HG03439 (cell line): ENCODE measurements around the gene H1-8.

Experiments used
- ATAC-seq: cut with Tn5 transposase; IDR thresholded peaks from one replicate; pipeline ENCODE4 v1.9.1; 2021; ENCODE audit warnings: mild to moderate bottlenecking, moderate library complexity; ENCODE audit not compliant: unreplicated experiment

The H1-8 gene

GRCh38 chr3:129571605-129572547 is 28.9 kb downstream of the H1-8 start:
- ATAC-seq: no peak

- no peak for ATAC-seq
Observed at GRCh38 chr3:129572603-129573002, 29.6 kb downstream of the H1-8 start.

GRCh38 chr3:129573493-129573892 is 30.5 kb downstream of the H1-8 start:
- no peak for ATAC-seq

- ATAC-seq: no peak
Observed at GRCh38 chr3:129574206-129574605, 31.2 kb downstream of the H1-8 start.

- ATAC-seq: no peak
Observed at GRCh38 chr3:129575233-129575996, 32.4 kb downstream of the H1-8 start.

GRCh38 chr3:129575997-129576384 is 33.0 kb downstream of the H1-8 start:
- no peak for ATAC-seq

- ATAC-seq: no peak
Observed at GRCh38 chr3:129576514-129577352, 33.8 kb downstream of the H1-8 start.

GRCh38 chr3:129577366-129577765 is 34.4 kb downstream of the H1-8 start:
- ATAC-seq: no peak

GRCh38 chr3:129577925-129578786 is 35.2 kb downstream of the H1-8 start:
- ATAC-seq: no peak

- no peak for ATAC-seq
Observed at GRCh38 chr3:129579991-129580390, 37.0 kb downstream of the H1-8 start.

- ATAC-seq: no peak
Observed at GRCh38 chr3:129581623-129582022, 38.6 kb downstream of the H1-8 start.

GRCh38 chr3:129582799-129583198 is 39.8 kb downstream of the H1-8 start:
- no peak for ATAC-seq

GRCh38 chr3:129583289-129583688 is 40.3 kb downstream of the H1-8 start:
- no peak for ATAC-seq

GRCh38 chr3:129584631-129585030 is 41.7 kb downstream of the H1-8 start:
- ATAC-seq: no peak

GRCh38 chr3:129585949-129586657 is 43.1 kb downstream of the H1-8 start:
- ATAC-seq: no peak

GRCh38 chr3:129586746-129587430 is 43.9 kb downstream of the H1-8 start:
- ATAC-seq: no peak

GRCh38 chr3:129587566-129588210 is 44.7 kb downstream of the H1-8 start:
- ATAC-seq: no peak

- ATAC-seq: no peak
Observed at GRCh38 chr3:129590215-129590614, 47.2 kb downstream of the H1-8 start.
